Caco-2 (cell line): Measurements from ENCODE around the gene ZNRD2. TPM values are rescaled to one million over a fixed set of nuclear protein-coding genes. Genes with fewer than 3 reads are reported as not detected.

ENCODE experiments used
- BruUV-seq: library from RNA; stranded (reverse); fragments of 400-500 nt; replicated peaks from 2 replicates; lab custom pipeline; 2021; lab: Mats Ljungman, UMichigan
- CTCF ChIA-PET: fragments of 300-600 bp; sonication (Branson Sonifier 250); formaldehyde crosslinking; loops from one replicate; lab custom pipeline; 2022; ENCODE audit warnings: antibody characterized with exemption; lab: Charles Lee
- POLR2A ChIA-PET: fragments of 300-600 bp; sonication (Branson Sonifier 250); formaldehyde crosslinking; loops from one replicate; lab custom pipeline; 2022; ENCODE audit warnings: antibody characterized with exemption; lab: Charles Lee
- DNase-seq, 2 experiments: peaks; one replicate each; pipeline versions ENCODE4 v3.0.0 to v3.0.0-alpha.2; 2020 to 2022
- H3K27me3 ChIP-seq: replicated peaks from 2 replicates; pipeline ENCODE4 v1.6.0; 2011; ENCODE audit warnings: low read length; ENCODE audit not compliant: control insufficient read depth, insufficient read depth
- H3K36me3 ChIP-seq: 2 replicates; pipeline ENCODE4 v1.5.1; 2011; ENCODE audit warnings: low read length; ENCODE audit not compliant: control insufficient read depth, insufficient read depth
- H3K4me1 ChIP-seq: fragments of 250-450 bp; sonication (Bioruptor Pico); 2 replicates; pipeline ENCODE4 v1.5.1; 2020; ENCODE audit warnings: mild to moderate bottlenecking
- H3K4me3 ChIP-seq: 2 replicates; pipeline ENCODE4 v1.5.1; 2011; ENCODE audit warnings: low read depth, mild to moderate bottlenecking, control low read depth, low read length
- H3K9me3 ChIP-seq: fragments of 250-450 bp; sonication (Bioruptor Pico); 2 replicates; pipeline ENCODE4 v1.5.1; 2020; ENCODE audit warnings: mild to moderate bottlenecking, moderate library complexity
- H3K27ac Mint-ChIP-seq: one replicate; pipeline ENCODE4 v1.8.0; 2022; ENCODE audit warnings: mixed read lengths; ENCODE audit not compliant: unreplicated experiment
- H3K27me3 Mint-ChIP-seq: one replicate; pipeline ENCODE4 v1.8.0; 2022; ENCODE audit warnings: mixed read lengths; ENCODE audit not compliant: insufficient read depth, unreplicated experiment
- H3K36me3 Mint-ChIP-seq: one replicate; pipeline ENCODE4 v1.8.0; 2022; ENCODE audit warnings: mild to moderate bottlenecking, mixed read lengths; ENCODE audit not compliant: insufficient read depth, unreplicated experiment
- H3K4me1 Mint-ChIP-seq: one replicate; pipeline ENCODE4 v1.8.0; 2022; ENCODE audit warnings: low read depth, mixed read lengths; ENCODE audit not compliant: unreplicated experiment
- H3K4me3 Mint-ChIP-seq: one replicate; pipeline ENCODE4 v1.8.0; 2022; ENCODE audit warnings: mild to moderate bottlenecking, moderate library complexity, mixed read lengths; ENCODE audit not compliant: unreplicated experiment
- H3K9me3 Mint-ChIP-seq: one replicate; pipeline ENCODE4 v1.8.0; 2022; ENCODE audit warnings: mixed read lengths; ENCODE audit not compliant: unreplicated experiment
- intact Hi-C: fragments of 100-400 bp; cut with micrococcal nuclease; formaldehyde crosslinking; loops from one replicate; pipeline ENCODE4 v1.10.0; 2022; ENCODE audit not compliant: unreplicated experiment
- total RNA-seq: library from RNA; stranded (reverse); gene quantifications from 2 replicates; pipeline ENCODE4 v1.2.3, GENCODE V29; 2022
- TF ChIP-seq, protein P1 (sequence below), 2 experiments: fragments of 200-600 bp in 1 of 2; IDR thresholded peaks; 1 replicate in 1 of 2; 2 replicates in 1 of 2; pipeline versions ENCODE4 v1.5.1 to v1.8.0; 2011 to 2022; ENCODE audit warnings: antibody characterized with exemption in 1 of 2, control low read depth in 1 of 2, inconsistent platforms in 1 of 2, low read depth in 1 of 2, low read length in 1 of 2, mild to moderate bottlenecking in 1 of 2, moderate library complexity in 1 of 2; ENCODE audit not compliant: insufficient read depth in 1 of 2, severe bottlenecking in 1 of 2, unreplicated experiment in 1 of 2

The ZNRD2 gene
- total RNA-seq, 1 experiment from 2014 or later, result 53.9 TPM

DNA sequence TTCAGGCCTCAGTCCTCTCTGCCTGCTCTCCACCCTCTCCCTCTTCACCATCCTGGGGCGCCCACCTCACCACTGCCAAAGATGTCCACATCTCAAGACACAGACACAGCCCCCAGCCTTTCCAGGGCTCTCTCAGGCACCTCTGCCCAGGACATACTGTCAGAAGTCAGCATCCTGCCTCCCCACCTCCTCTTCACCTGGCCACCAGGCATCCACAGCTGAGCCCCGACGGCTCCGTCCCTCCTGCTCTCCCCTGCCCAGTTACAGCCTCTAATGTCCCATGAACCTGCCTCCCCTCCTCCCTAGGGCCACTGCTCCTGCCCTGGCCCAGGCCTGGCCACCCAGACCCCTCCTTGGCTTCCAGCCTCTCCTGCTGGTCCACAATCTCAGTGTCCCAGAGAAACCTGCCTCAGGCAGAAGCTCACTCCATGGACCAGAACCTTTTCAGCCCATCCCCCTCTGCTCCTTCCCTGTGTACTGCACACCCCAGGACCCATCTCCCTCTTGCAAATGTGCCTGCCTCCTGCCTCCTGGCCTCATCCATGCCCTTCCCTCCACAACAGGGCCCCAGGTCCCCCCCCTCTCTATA, 15.3 kb upstream of the ZNRD2 start:
- Mint-ChIP-seq H3K27ac (peak overlapping the region; percentile 61), H3K36me3 (peaks cover 36% of the 10 kb centered on the region), H3K4me3 (no peak overlapping the region), H3K4me1 (peaks cover 47% of the 10 kb centered on the region), H3K9me3 (no peaks in the 10 kb centered on the region), H3K27me3 (no peaks in the 10 kb centered on the region)
- DNase-seq, result no peak
- CTCF ChIA-PET, result no interaction called here
- Histone ChIP-seq H3K27me3 (no peaks in the 10 kb centered on the region), H3K4me1 (peaks cover 66% of the 10 kb centered on the region), H3K4me3 (no peak overlapping the region), H3K36me3 (no peaks in the 10 kb centered on the region; the same call in 1 of the 2 replicates), H3K9me3 (no peaks in the 10 kb centered on the region)
- BruUV-seq, result no TSS peak
- intact Hi-C loops, result no loop called here
- TF ChIP-seq, protein P1, sequence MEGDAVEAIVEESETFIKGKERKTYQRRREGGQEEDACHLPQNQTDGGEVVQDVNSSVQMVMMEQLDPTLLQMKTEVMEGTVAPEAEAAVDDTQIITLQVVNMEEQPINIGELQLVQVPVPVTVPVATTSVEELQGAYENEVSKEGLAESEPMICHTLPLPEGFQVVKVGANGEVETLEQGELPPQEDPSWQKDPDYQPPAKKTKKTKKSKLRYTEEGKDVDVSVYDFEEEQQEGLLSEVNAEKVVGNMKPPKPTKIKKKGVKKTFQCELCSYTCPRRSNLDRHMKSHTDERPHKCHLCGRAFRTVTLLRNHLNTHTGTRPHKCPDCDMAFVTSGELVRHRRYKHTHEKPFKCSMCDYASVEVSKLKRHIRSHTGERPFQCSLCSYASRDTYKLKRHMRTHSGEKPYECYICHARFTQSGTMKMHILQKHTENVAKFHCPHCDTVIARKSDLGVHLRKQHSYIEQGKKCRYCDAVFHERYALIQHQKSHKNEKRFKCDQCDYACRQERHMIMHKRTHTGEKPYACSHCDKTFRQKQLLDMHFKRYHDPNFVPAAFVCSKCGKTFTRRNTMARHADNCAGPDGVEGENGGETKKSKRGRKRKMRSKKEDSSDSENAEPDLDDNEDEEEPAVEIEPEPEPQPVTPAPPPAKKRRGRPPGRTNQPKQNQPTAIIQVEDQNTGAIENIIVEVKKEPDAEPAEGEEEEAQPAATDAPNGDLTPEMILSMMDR (IDR thresholded peaks at IDR 0.05; ENCODE audit: insufficient read depth in 1 of 2, low read depth in 1 of 2, low read length in 1 of 2, severe bottlenecking in 1 of 2, unreplicated experiment in 1 of 2), result no peak
- POLR2A ChIA-PET, result no interaction called here

DNA sequence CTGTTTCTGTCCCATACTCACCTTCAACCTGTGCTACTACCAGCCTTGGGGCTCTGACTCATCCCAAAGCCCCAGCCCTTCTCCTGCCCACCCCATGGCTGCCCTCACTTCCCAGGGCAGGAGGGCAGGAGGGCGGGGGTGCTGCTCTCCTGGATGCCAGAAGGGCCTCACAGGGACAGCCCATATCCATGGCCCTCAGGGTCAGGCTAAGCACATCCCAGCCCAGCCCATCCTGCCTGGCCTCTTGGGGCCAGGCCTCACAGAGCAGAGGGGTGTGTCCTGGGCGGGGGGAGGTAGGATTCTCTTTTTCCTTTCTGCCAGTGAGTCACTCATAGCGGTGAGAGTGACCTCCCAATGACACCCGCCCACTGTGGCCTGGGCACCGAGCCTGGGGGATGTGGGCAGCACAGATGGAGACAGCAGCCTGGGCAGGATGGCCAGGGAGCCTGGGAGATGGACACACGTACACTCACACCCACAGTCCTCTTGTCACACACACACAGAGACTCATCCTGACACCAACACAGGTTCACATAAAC, 14.5 kb upstream of the ZNRD2 start:
- CTCF ChIA-PET, result no interaction called here
- Mint-ChIP-seq H3K4me1 (peaks cover 54% of the 10 kb centered on the region), H3K27ac (peak overlapping the region; percentile 61), H3K9me3 (no peaks in the 10 kb centered on the region), H3K4me3 (peak overlapping the region; percentile 75), H3K36me3 (peaks cover 35% of the 10 kb centered on the region), H3K27me3 (no peaks in the 10 kb centered on the region)
- no TSS peak for BruUV-seq
- intact Hi-C loops, result no loop called here
- H3K4me3 ChIP-seq, result no peak overlapping the region
- no peaks in the 10 kb centered on the region for H3K27me3 ChIP-seq
- POLR2A ChIA-PET, result no interaction called here
- peak; percentile 59 to 77 for DNase-seq
- peaks cover 71% of the 10 kb centered on the region for H3K4me1 ChIP-seq
- no peaks in the 10 kb centered on the region; the same call in 1 of the 2 replicates for H3K36me3 ChIP-seq
- TF ChIP-seq, protein P1 (IDR thresholded peaks at IDR 0.05; ENCODE audit: insufficient read depth in 1 of 2, low read depth in 1 of 2, low read length in 1 of 2, severe bottlenecking in 1 of 2, unreplicated experiment in 1 of 2), result no peak
- H3K9me3 ChIP-seq, result no peaks in the 10 kb centered on the region

DNA sequence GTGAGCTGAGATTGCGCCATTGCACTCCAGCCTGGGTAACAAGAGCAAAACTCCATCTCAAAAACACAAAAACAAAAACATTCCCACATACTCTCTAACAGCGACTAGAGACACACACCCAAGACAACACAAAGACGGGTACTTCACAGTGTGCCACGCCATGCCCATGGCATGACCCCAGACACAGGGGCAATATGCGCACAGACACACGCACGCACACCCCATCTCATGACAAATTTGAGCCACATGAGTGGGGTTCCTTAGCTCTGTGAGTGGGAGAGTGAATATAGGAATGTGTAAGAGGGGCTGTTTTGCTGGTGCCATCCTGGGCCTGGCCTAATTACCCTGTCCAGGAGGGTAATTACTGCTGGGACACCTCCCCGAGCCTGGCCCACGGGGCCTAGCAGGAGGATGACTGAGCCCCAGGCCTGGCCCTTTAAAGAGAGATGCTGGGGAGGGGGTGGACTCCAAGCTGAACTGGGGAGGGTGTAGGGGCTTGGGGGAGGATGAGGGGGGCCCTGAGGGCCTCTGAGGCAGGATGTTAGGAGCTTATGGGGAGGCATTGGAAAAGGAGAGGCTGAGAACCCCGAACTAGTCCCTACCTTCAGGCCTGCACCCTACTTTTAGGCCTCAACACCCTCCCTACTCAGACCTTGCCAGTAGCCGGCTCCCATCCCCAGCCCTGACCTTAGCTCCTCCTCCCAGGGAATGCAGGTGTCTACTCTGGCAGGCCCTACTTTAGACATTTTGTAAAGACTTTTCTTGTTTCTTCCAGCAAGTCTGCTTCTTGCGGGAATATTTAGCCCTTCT, 13.6 kb upstream of the ZNRD2 start:
- H3K4me1 Mint-ChIP-seq, result peaks cover 47% of the 10 kb centered on the region
- peak overlapping the region; percentile 61 for H3K27ac Mint-ChIP-seq

More for the DNA sequence above, 13.6 kb upstream of the ZNRD2 start:
- Mint-ChIP-seq H3K36me3 (peaks cover 26% of the 10 kb centered on the region), H3K4me3 (peak overlapping the region; percentile 75), H3K9me3 (no peaks in the 10 kb centered on the region), H3K27me3 (no peaks in the 10 kb centered on the region)
- peak in 1 of 2 experiments; percentile 51 for DNase-seq
- H3K36me3 ChIP-seq, result no peaks in the 10 kb centered on the region; the same call in 1 of the 2 replicates
- intact Hi-C loops, result no loop called here
- ChIA-PET POLR2A (interaction anchor here (0.9 to 1.4 kb wide), 2 partner anchors 14 to 35 kb away, joined by 3 to 7 read pairs; partner anchors contain the start of gene ZNRD2), CTCF (interaction anchor here (1.3 to 1.7 kb wide), 3 partner anchors 14 to 16 kb away, joined by 6 to 9 read pairs (median 9); partner anchors contain the start of genes FAM89B and ZNRD2)
- BruUV-seq, result TSS peak; percentile 28
- H3K9me3 ChIP-seq, result no peaks in the 10 kb centered on the region
- H3K27me3 ChIP-seq, result no peaks in the 10 kb centered on the region
- peaks cover 68% of the 10 kb centered on the region for H3K4me1 ChIP-seq
- H3K4me3 ChIP-seq, result peak overlapping the region; percentile 70
- TF ChIP-seq, protein P1 (IDR thresholded peaks at IDR 0.05; ENCODE audit: insufficient read depth in 1 of 2, low read depth in 1 of 2, low read length in 1 of 2, severe bottlenecking in 1 of 2, unreplicated experiment in 1 of 2), result no peak
